HUES6 (cell line): ENCODE results near the gene LCN12.

Source experiments
- H3K27ac ChIP-seq: 2 replicates; pipeline ENCODE4 v1.7.0; 2013; ENCODE audit warnings: low read depth, mild to moderate bottlenecking, low read length, inconsistent platforms
- H3K27me3 ChIP-seq: 2 replicates; pipeline ENCODE4 v1.6.1; 2013; ENCODE audit warnings: low read length; ENCODE audit not compliant: control insufficient read depth, insufficient read depth
- H3K36me3 ChIP-seq: 2 replicates; pipeline ENCODE4 v1.6.1; 2013; ENCODE audit warnings: low read length; ENCODE audit not compliant: control insufficient read depth, insufficient read depth
- H3K4me1 ChIP-seq: 2 replicates; pipeline ENCODE4 v1.6.1; 2013; ENCODE audit warnings: low read length; ENCODE audit not compliant: control insufficient read depth, insufficient read depth
- H3K4me3 ChIP-seq: 2 replicates; pipeline ENCODE4 v1.5.1; 2013; ENCODE audit warnings: low read depth, low read length
- H3K9ac ChIP-seq: one replicate; pipeline ENCODE4 v1.6.1; 2013; ENCODE audit warnings: mild to moderate bottlenecking, low read length
- H3K9me3 ChIP-seq: 2 replicates; pipeline ENCODE4 v1.6.1; 2013; ENCODE audit warnings: low read depth, low read length; ENCODE audit not compliant: control insufficient read depth, insufficient read depth

The LCN12 gene

DNA sequence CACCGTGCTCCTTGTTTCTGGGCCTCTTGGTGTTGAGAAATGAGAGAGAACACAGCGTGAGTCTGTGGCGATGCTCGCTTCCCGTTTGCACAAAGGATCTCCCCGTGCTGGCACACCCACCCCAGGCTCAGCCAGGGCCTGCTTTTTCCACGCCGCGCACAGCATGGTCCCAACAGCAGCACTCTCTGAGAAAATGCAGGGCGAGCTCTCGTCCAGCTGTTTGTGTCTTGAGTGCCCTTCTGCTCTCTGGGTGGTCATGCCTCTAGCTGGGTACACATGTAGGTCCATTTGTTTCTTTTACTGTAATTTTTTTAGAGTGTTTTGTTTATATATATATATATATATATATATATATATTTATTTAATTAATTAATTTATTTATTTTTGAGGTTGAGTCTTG lies 34.2 kb upstream of the LCN12 start:
- Histone ChIP-seq H3K27ac (no peak overlapping the region), H3K9ac (no peak overlapping the region)

DNA sequence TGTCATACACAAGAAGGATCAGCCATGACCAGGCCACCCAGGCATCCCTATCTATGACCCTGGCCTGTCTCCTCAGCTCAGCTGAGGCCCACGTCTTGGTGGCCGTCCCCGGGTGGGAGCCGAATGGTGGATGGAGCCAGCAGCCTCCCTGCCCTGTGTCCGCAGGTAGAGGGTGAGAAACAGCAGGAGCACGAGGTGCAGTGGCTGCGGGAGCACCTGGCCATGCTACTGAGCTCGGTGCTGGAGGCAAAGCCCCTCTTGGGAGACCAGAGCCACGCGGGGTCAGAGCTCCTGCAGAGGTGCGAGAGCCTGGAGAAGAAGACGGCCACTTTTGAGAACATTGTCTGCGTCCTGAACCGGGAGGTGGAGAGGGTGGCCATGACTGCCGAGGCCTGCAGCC lies 32.0 kb upstream of the LCN12 start:
- H3K4me1 ChIP-seq: no peaks in the 10 kb centered on the region
- H3K27me3 ChIP-seq: no peaks in the 10 kb centered on the region
- no peak overlapping the region for H3K27ac ChIP-seq
- H3K4me3 ChIP-seq: no peak overlapping the region
- H3K9me3 ChIP-seq: no peaks in the 10 kb centered on the region
- H3K36me3 ChIP-seq: peaks cover 76% of the 10 kb centered on the region
- no peak overlapping the region for H3K9ac ChIP-seq

More for the DNA sequence above, 34.2 kb upstream of the LCN12 start:
- Histone ChIP-seq H3K4me3 (no peak overlapping the region), H3K9me3 (no peaks in the 10 kb centered on the region), H3K36me3 (peaks cover 78% of the 10 kb centered on the region), H3K27me3 (no peaks in the 10 kb centered on the region), H3K4me1 (no peaks in the 10 kb centered on the region)

DNA sequence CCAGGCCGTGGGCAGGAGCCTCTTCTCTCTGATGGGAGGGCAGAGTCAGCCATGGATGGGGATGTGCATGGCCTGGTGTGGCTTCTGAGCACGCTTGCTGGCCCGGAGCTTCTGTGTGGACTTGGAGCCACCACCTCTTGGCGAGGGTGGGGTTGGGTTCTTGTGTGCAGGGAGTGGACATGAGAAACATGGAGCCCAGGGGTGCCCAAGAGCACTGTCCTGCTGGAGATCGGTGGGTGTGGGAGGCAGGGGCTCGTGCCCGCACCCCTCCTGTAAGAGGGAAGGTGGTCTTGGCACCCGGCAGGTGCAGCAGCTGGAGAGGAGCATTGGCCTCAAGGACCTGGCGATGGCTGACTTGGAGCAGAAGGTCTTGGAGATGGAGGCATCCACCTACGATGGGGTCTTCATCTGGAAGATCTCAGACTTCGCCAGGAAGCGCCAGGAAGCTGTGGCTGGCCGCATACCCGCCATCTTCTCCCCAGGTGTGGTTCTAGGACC lies 31.3 kb upstream of the LCN12 start:
- Histone ChIP-seq H3K4me1 (no peaks in the 10 kb centered on the region), H3K9me3 (no peaks in the 10 kb centered on the region), H3K27me3 (no peaks in the 10 kb centered on the region), H3K27ac (no peak overlapping the region), H3K4me3 (no peak overlapping the region), H3K9ac (no peak overlapping the region), H3K36me3 (peaks cover 76% of the 10 kb centered on the region)

DNA sequence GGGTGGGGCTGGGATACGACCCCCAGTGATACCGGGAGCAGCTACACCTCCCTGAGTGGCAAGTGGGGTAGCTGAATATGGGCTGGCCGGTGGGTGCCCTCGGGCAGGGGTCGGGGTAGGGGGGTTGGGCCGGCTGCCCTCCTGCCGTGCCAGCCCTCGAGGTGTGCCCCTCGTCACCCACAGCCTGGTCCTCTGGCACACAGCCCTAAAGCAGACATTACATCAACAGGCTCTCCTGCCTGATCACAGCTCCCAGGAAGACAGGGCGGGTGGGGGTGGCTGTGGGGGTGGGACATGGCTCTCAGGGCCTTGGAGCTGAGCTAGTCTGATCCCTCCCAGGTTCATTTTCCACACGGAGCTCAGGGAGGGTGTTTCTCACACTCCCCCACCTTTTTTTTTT lies 30.8 kb upstream of the LCN12 start:
- H3K9ac ChIP-seq: no peak overlapping the region
- H3K36me3 ChIP-seq: peaks cover 76% of the 10 kb centered on the region
- no peaks in the 10 kb centered on the region for H3K9me3 ChIP-seq
- H3K4me1 ChIP-seq: no peaks in the 10 kb centered on the region
- no peak overlapping the region for H3K27ac ChIP-seq
- no peaks in the 10 kb centered on the region for H3K27me3 ChIP-seq
- H3K4me3 ChIP-seq: no peak overlapping the region

DNA sequence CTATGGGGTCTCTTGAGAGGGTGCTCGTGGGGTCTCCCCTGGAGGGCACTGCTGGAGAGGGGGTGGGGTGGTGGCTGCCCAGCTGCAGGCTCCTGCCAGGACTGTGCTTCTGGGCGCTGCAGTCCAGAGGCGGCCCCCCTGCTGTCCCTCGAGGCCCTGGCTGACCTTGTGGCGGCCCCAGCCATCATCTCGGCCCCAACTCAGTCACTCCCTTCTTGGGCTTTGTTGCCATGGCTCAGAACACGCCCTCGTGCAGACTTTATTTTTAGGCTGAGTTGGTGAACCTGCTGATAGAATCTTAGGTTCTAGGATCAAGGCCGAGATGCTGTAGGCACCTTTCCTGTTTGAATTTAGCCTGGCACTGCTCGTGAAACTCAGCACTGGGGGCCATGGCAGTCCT lies 30.4 kb upstream of the LCN12 start:
- no peaks in the 10 kb centered on the region for H3K4me1 ChIP-seq
- H3K4me3 ChIP-seq: no peak overlapping the region
- H3K36me3 ChIP-seq: peaks cover 76% of the 10 kb centered on the region
- no peaks in the 10 kb centered on the region for H3K27me3 ChIP-seq
- H3K27ac ChIP-seq: no peak overlapping the region
- no peaks in the 10 kb centered on the region for H3K9me3 ChIP-seq
- no peak overlapping the region for H3K9ac ChIP-seq

GRCh38 chr9:136922540-136922939 lies 29.5 kb upstream of the LCN12 start:
- H3K36me3 ChIP-seq: peaks cover 76% of the 10 kb centered on the region

DNA sequence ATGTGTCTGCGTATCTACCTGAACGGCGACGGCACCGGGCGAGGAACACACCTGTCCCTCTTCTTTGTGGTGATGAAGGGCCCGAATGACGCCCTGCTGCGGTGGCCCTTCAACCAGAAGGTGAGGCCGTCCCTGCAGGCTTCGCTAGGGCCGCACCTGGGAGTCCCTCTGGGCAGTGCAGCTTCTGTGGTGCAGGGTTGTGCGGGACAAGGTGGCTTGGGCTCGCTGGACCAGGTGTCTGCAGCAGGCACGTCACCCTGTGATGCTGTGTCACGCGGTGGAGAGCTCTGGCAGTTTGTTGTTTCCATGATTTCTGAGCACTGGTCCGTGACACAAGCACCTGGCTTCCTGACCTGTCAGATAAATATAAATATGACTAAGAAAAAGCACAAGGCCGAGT lies 28.2 kb upstream of the LCN12 start:
- no peak overlapping the region for H3K9ac ChIP-seq
- no peaks in the 10 kb centered on the region for H3K9me3 ChIP-seq
- no peaks in the 10 kb centered on the region for H3K4me1 ChIP-seq
- peaks cover 83% of the 10 kb centered on the region for H3K36me3 ChIP-seq
- no peak overlapping the region for H3K4me3 ChIP-seq
- H3K27ac ChIP-seq: no peak overlapping the region
- no peaks in the 10 kb centered on the region for H3K27me3 ChIP-seq

More at GRCh38 chr9:136922540-136922939, 29.5 kb upstream of the LCN12 start:
- H3K9me3 ChIP-seq: no peaks in the 10 kb centered on the region
- no peak overlapping the region for H3K27ac ChIP-seq
- no peaks in the 10 kb centered on the region for H3K27me3 ChIP-seq
- H3K4me1 ChIP-seq: no peaks in the 10 kb centered on the region
- no peak overlapping the region for H3K9ac ChIP-seq
- no peak overlapping the region for H3K4me3 ChIP-seq

DNA sequence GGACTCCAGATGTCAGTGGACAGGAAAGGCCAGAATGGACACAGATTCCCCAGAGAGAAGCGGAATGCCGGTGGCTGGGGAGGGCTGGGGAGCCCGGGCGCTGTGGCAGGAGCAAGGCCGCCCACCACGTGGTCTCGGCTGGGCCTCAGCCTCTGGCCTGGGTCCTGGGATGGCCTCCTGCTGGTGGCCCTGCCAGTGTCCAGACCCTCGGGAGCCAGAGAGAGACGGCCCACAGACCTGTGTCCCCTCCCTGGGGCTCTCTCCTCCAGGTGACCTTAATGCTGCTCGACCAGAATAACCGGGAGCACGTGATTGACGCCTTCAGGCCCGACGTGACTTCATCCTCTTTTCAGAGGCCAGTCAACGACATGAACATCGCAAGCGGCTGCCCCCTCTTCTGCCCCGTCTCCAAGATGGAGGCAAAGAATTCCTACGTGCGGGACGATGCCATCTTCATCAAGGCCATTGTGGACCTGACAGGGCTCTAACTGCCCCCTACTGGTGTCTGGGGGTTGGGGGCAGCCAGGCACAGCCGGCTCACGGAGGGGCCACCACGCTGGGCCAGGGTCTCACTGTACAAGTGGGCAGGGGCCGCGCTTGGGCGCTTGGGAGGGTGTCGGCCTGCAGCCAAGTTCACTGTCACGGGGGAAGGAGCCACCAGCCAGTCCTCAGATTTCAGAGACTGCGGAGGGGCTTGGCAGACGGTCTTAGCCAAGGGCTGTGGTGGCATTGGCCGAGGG lies 26.5 kb upstream of the LCN12 start:
- no peak overlapping the region for H3K27ac ChIP-seq
- H3K27me3 ChIP-seq: no peaks in the 10 kb centered on the region
- peaks cover 78% of the 10 kb centered on the region for H3K36me3 ChIP-seq
- no peak overlapping the region for H3K4me3 ChIP-seq
- H3K9me3 ChIP-seq: no peaks in the 10 kb centered on the region
- no peak overlapping the region for H3K9ac ChIP-seq
- no peaks in the 10 kb centered on the region for H3K4me1 ChIP-seq

- Histone ChIP-seq H3K36me3 (peaks cover 71% of the 10 kb centered on the region), H3K9me3 (no peaks in the 10 kb centered on the region), H3K27me3 (no peaks in the 10 kb centered on the region), H3K4me3 (no peak overlapping the region), H3K27ac (no peak overlapping the region), H3K4me1 (no peaks in the 10 kb centered on the region), H3K9ac (no peak overlapping the region)
These were observed 25.8 kb upstream of the LCN12 start for GRCh38 chr9:136926154-136926704.

DNA sequence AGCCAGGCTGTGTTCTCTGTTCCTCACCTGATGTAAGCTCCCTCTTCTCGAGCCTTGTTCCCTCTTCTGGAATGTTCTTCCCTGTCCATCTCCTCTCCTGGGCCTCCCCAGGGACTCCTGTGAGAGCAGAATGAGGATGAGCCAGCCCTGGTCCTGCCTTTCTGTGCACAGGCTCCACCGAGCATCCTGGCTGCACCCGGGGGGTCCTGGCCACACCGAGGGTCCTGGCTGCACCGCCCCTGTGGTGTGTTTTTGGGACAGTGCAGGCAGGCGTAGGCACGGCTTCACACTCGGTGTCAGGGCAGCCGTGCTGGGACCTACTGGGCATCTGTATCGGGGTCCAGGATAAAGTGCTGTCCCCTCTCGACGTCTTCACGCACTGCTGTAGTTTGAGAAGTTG lies 25.3 kb upstream of the LCN12 start:
- Histone ChIP-seq H3K9ac (no peak overlapping the region), H3K27me3 (no peaks in the 10 kb centered on the region), H3K36me3 (peaks cover 68% of the 10 kb centered on the region), H3K4me3 (no peak overlapping the region), H3K9me3 (no peaks in the 10 kb centered on the region), H3K27ac (no peak overlapping the region), H3K4me1 (no peaks in the 10 kb centered on the region)

DNA sequence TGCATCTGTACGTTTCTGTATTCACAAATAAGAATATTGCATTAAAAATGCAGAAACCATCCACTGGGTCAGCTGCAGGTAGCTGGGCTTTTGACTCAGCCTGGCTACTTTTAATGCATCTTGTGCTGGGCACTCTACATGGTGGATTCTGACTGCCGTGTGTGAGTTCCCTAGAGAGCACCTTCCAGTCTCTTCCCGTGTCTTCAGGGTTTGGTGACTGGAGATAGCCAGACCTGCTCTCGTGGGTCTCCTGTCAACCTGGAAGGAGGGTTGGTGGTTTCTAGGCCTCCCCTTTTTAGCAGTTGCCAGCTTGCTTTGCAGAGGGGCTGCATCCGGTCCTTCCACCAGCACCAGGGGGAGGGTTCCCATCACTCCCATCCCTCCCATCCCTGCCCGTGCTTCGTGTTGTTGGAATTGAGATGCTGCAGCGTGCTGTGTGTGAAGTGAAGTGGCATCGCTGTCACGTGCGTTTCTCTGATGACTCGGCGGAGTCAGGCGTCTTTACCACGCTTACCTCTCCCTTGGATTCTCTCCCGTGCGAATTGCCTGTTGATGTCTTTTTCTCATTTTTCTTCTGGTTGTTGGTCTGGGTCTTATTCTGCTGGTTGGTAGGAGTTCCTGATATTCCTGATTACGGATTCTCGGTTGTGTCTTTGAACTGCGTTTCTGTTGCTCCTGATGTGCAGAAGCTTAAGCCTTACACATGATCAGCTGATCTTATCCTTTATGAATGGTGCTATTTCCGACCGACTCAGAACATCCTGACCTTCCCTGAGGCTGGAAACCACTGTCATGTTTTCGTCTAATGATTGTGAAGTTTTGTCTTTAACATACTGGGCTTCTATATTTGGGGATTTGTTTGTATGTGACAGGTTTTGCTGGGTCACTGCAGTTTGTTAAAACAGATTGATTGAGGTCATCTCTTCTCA lies 24.5 kb upstream of the LCN12 start:
- Histone ChIP-seq H3K27ac (no peak overlapping the region), H3K27me3 (no peaks in the 10 kb centered on the region), H3K36me3 (peaks cover 66% of the 10 kb centered on the region), H3K4me3 (no peak overlapping the region), H3K9ac (no peak overlapping the region), H3K4me1 (no peaks in the 10 kb centered on the region), H3K9me3 (no peaks in the 10 kb centered on the region)
